ENCODE results near the gene ETFB.

Gene ETFB

DNA sequence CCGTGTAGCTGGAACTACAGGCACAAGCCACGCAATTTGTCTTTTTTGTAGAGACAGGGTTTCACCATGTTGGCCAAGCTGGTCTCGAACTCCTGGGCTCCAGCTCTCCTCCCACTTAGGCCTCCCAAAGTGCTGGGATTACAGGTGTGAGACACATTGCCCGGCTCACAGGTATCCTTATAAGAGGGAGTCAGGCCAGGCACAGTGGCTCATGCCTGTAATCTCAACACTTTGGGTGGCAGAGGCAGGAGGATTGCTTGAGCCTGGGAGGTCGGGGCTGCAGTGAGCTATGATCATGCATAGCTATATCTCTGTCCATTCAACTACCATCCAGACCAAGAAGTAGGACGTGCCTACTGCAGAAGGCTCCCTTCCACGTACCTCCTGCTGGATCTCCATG, 64.9 kb downstream of the ETFB start:
- no peak overlapping the region for H3K27ac ChIP-seq
- no peak for DNase-seq (ENCODE audit: low read depth, low spot score)

DNA sequence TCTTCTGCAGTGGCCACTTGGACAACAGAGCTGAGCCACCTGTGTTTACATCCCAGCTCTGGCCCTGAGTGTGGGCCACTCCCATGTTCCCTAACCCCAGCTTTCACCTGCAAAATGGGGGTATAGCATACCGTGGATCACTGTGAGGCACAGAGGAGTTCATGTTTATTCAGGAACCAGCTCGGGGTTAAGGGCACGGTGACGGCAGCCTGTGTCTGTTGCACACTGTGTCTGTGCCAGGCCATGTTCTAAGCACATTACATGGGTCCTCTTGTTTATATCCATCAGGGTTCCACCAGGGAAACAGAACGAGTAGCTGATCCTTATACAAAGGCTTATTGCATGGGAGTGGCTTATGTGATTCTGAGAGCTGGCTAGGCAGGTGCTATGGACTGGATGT, 68.8 kb downstream of the ETFB start:
- no peak overlapping the region for H3K27ac ChIP-seq
- no peak for DNase-seq (ENCODE audit: low read depth, low spot score)

GRCh38 chr19:51296336-51297093, 69.7 kb downstream of the ETFB start:
- DNase-seq (ENCODE audit: low read depth, low spot score): no peak
- H3K27ac ChIP-seq: no peak overlapping the region

- DNase-seq (ENCODE audit: low read depth, low spot score): no peak
- no peak overlapping the region for H3K27ac ChIP-seq
Observed at GRCh38 chr19:51295382-51296126, 70.6 kb downstream of the ETFB start.

All from epithelial cell of prostate (primary cell).